Thoracic aorta (tissue), 2 donors: ENCODE results near the gene ARHGAP4. TPM values are rescaled to one million over a fixed set of nuclear protein-coding genes. Genes with fewer than 3 reads are reported as not detected.

Experiments used
- ATAC-seq: fragments of 150-250 bp; one replicate; pipeline ENCODE4 v1.8.0; 2017; ENCODE audit warnings: low read depth; ENCODE audit not compliant: insufficient number of reproducible peaks, low FRiP score
- DNase-seq: peaks from one replicate; pipeline ENCODE4 v3.0.0-alpha.2; 2020; ENCODE audit warnings: low spot score
- H3K27ac ChIP-seq, 2 donors: fragments of 200-600 bp; sonication (generic); 1 replicate in 1 of 2; 2 replicates in 1 of 2; pipeline ENCODE4 v1.5.1; 2016; ENCODE audit warnings: mild to moderate bottlenecking in 2 of 2, moderate library complexity in 2 of 2
- H3K27me3 ChIP-seq: fragments of 200-600 bp; sonication (generic); replicated peaks from 2 replicates; pipeline ENCODE4 v1.6.0; 2016; ENCODE audit warnings: mild to moderate bottlenecking; ENCODE audit not compliant: insufficient read depth
- H3K36me3 ChIP-seq: fragments of 200-600 bp; sonication (generic); one replicate; pipeline ENCODE4 v1.5.1; 2016
- H3K4me1 ChIP-seq, 2 donors: fragments of 200-600 bp; sonication (generic); 1 replicate in 1 of 2; 2 replicates in 1 of 2; pipeline versions ENCODE4 v1.5.1 to v1.6.0; 2016; ENCODE audit warnings: low read depth in 2 of 2, mild to moderate bottlenecking in 1 of 2; ENCODE audit not compliant: control insufficient read depth in 1 of 2
- H3K4me3 ChIP-seq: fragments of 200-600 bp; sonication (generic); 2 replicates; pipeline ENCODE4 v1.5.1; 2016; ENCODE audit warnings: mild to moderate bottlenecking
- H3K9me3 ChIP-seq: fragments of 200-600 bp; sonication (generic); 2 replicates; pipeline ENCODE4 v1.5.1; 2016
- CTCF ChIP-seq: fragments of 200-600 bp; sonication (generic); IDR thresholded peaks from one replicate; pipeline ENCODE4 v1.5.1; 2019; ENCODE audit warnings: antibody characterized with exemption
- total RNA-seq, 2 donors: library from RNA; depleted of rRNA; stranded (reverse); fragments of >200 nt; gene quantifications; one replicate each; pipeline versions ENCODE4 v1.1.0 to v1.2.3, GENCODE V29; 2016

ARHGAP4 gene
- total RNA-seq, 2 donors from 2014 or later: 31.7 to 92.1 TPM

GRCh38 chrX:153972368-153973126 is 46.5 kb upstream of the ARHGAP4 start, which contains the start of gene TMEM187:
TMEM187 (plus strand) TSS chrX:153972754; CDS start chrX:153982063, 9,309 bp downstream.
- TF ChIP-seq CTCF: no peak
- Histone ChIP-seq H3K4me1 (peaks cover 10 to 31% of the 10 kb centered on the region in 2 donors), H3K4me3 (peak within 1 kb of the TSS; percentile 87), H3K27me3 (no peaks in the 10 kb centered on the region), H3K27ac (peak within 1 kb of the TSS; percentile 96 to 98), H3K9me3 (no peaks in the 10 kb centered on the region), H3K36me3 (no peaks in the 10 kb centered on the region)
- ATAC-seq (peak; percentile 48), DNase-seq (peak; percentile 28)

GRCh38 chrX:153971450-153972367 is 45.6 kb upstream of the ARHGAP4 start, which contains the start of gene HCFC1:
HCFC1 (minus strand) TSS chrX:153971818; CDS start chrX:153970840, 978 bp downstream.
- H3K9me3 ChIP-seq: no peaks in the 10 kb centered on the region
- H3K4me1 ChIP-seq: peaks cover 13 to 40% of the 10 kb centered on the region in 2 donors
- ATAC-seq (peak; percentile 55), DNase-seq (peak; percentile 61)
- H3K27me3 ChIP-seq: no peaks in the 10 kb centered on the region
- peak within 1 kb of the TSS; percentile 87 for H3K4me3 ChIP-seq
- H3K27ac ChIP-seq: peak within 1 kb of the TSS; percentile 96 to 98
- TF ChIP-seq CTCF: no peak
- H3K36me3 ChIP-seq: no peaks in the 10 kb centered on the region

GRCh38 chrX:153971124-153971449 is 45.0 kb upstream of the ARHGAP4 start:
- H3K4me3 ChIP-seq: peak overlapping the region; percentile 87
- DNase-seq (peak; percentile 30), ATAC-seq (peak; percentile 61)
- H3K27ac ChIP-seq: peak overlapping the region; percentile 96 to 98
- H3K9me3 ChIP-seq: no peaks in the 10 kb centered on the region
- H3K36me3 ChIP-seq: no peaks in the 10 kb centered on the region
- H3K27me3 ChIP-seq: no peaks in the 10 kb centered on the region
- TF ChIP-seq CTCF: no peak
- peaks cover 17 to 46% of the 10 kb centered on the region in 2 donors for H3K4me1 ChIP-seq

GRCh38 chrX:153970357-153971123 is 44.5 kb upstream of the ARHGAP4 start:
- Histone ChIP-seq H3K9me3 (no peaks in the 10 kb centered on the region), H3K4me3 (peak overlapping the region; percentile 87), H3K36me3 (no peaks in the 10 kb centered on the region), H3K27ac (peak overlapping the region; percentile 96 to 98), H3K4me1 (peaks cover 19 to 51% of the 10 kb centered on the region in 2 donors), H3K27me3 (no peaks in the 10 kb centered on the region)
- TF ChIP-seq CTCF: no peak
- DNase-seq: no peak
- ATAC-seq: peak; percentile 40
